ENCODE results near the gene FSTL4.

Gene FSTL4

DNA sequence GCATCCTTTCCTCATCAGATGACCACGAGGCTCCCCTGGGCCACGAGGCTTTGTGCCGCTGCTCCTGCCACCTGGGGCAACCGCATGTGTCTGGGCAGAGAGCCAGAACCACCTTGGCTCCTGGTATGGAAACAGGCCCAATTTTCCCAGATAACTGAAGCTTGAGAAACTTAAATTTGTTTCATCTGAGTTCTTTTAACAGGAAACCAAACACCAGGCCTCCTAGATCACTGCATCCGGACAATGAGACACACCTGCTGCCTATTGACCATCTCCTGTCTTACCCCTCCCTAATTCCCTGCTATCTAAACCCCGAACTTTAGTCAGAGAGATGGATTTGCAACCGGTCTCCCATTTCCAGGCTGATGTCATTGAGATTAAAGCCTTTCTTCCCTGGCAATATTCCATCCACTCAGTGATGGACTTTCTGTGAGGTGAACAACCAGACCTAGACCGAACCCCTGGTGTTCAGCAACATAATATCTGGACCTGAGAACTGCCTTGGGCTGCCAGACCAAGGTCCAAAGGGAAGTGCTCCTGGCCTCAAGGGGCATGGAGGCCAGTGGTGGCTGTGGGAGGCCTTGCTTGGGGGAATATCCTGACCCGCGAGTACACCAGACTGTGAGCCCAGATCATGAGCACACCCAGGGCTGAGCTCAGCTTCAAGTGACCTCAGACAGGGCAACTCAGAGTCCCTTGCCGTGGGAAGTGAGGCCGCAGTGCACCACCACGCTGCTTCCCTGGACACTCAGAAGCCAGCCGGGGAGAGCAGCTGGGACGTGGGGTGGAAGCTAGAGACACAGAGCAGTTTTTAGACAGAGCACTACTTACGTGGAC is 360.8 kb downstream of the FSTL4 start:
- H3K9me3 ChIP-seq, result no peaks in the 10 kb centered on the region
- no peak for TF ChIP-seq Cebpa-rat (IDR thresholded peaks at IDR 0.05)
- no peaks in the 10 kb centered on the region for H3K27me3 ChIP-seq
- H4K20me1 ChIP-seq, result no peaks in the 10 kb centered on the region
- H3K4me2 ChIP-seq, result peak overlapping the region; percentile 85
- no peaks in the 10 kb centered on the region for H3K36me3 ChIP-seq
- H3K4me1 ChIP-seq, result peaks cover 96% of the 10 kb centered on the region
- peak overlapping the region; percentile 45; the same call in 1 of the 2 replicates for H3K9ac ChIP-seq
- peak overlapping the region; percentile 70 for H3K27ac ChIP-seq
- H3K4me3 ChIP-seq, result no peak overlapping the region

- H3K36me3 ChIP-seq, result no peaks in the 10 kb centered on the region
- no peaks in the 10 kb centered on the region for H3K9me3 ChIP-seq
- no peaks in the 10 kb centered on the region for H4K20me1 ChIP-seq
- peak overlapping the region; percentile 85 for H3K4me2 ChIP-seq
- H3K4me1 ChIP-seq, result peaks cover 96% of the 10 kb centered on the region
- H3K27ac ChIP-seq, result peak overlapping the region; percentile 70; the same call in 1 of the 2 replicates
- no peak overlapping the region; the same call in 1 of the 2 replicates for H3K9ac ChIP-seq
- H3K27me3 ChIP-seq, result no peaks in the 10 kb centered on the region
- no peak for TF ChIP-seq Cebpa-rat (IDR thresholded peaks at IDR 0.05)
- H3K4me3 ChIP-seq, result no peak overlapping the region
Measured at GRCh38 chr5:133250527-133250926, 361.8 kb downstream of the FSTL4 start.

GRCh38 chr5:133249593-133249992 is 362.7 kb downstream of the FSTL4 start:
- H3K36me3 ChIP-seq, result no peaks in the 10 kb centered on the region
- no peak overlapping the region for H3K4me3 ChIP-seq
- H3K9ac ChIP-seq, result no peak overlapping the region
- no peaks in the 10 kb centered on the region for H3K9me3 ChIP-seq
- no peak for TF ChIP-seq Cebpa-rat (IDR thresholded peaks at IDR 0.05)
- H4K20me1 ChIP-seq, result no peaks in the 10 kb centered on the region
- no peaks in the 10 kb centered on the region for H3K27me3 ChIP-seq
- H3K4me2 ChIP-seq, result peak overlapping the region; percentile 85
- no peak overlapping the region for H3K27ac ChIP-seq
- peaks cover 96% of the 10 kb centered on the region for H3K4me1 ChIP-seq

- peak overlapping the region; percentile 25 for H3K4me2 ChIP-seq
- H3K27me3 ChIP-seq, result no peaks in the 10 kb centered on the region
- no peak overlapping the region for H3K9ac ChIP-seq
- no peak for TF ChIP-seq Cebpa-rat (IDR thresholded peaks at IDR 0.05)
- peaks cover 96% of the 10 kb centered on the region for H3K4me1 ChIP-seq
- no peaks in the 10 kb centered on the region for H4K20me1 ChIP-seq
- H3K9me3 ChIP-seq, result no peaks in the 10 kb centered on the region
- H3K36me3 ChIP-seq, result no peaks in the 10 kb centered on the region
- H3K27ac ChIP-seq, result peak overlapping the region; percentile 2; the same call in 1 of the 2 replicates
- no peak overlapping the region for H3K4me3 ChIP-seq
Measured at GRCh38 chr5:133247881-133248624, 364.3 kb downstream of the FSTL4 start.

GRCh38 chr5:133247151-133247709 is 365.1 kb downstream of the FSTL4 start:
- peak overlapping the region; percentile 2; the same call in 1 of the 2 replicates for H3K27ac ChIP-seq
- no peak overlapping the region for H3K4me3 ChIP-seq
- peaks cover 92% of the 10 kb centered on the region for H3K4me1 ChIP-seq
- peak overlapping the region; percentile 25 for H3K4me2 ChIP-seq
- no peaks in the 10 kb centered on the region for H4K20me1 ChIP-seq
- no peaks in the 10 kb centered on the region for H3K27me3 ChIP-seq
- H3K9me3 ChIP-seq, result no peaks in the 10 kb centered on the region
- no peak overlapping the region for H3K9ac ChIP-seq
- H3K36me3 ChIP-seq, result no peaks in the 10 kb centered on the region
- TF ChIP-seq Cebpa-rat (IDR thresholded peaks at IDR 0.05), result no peak

DNA sequence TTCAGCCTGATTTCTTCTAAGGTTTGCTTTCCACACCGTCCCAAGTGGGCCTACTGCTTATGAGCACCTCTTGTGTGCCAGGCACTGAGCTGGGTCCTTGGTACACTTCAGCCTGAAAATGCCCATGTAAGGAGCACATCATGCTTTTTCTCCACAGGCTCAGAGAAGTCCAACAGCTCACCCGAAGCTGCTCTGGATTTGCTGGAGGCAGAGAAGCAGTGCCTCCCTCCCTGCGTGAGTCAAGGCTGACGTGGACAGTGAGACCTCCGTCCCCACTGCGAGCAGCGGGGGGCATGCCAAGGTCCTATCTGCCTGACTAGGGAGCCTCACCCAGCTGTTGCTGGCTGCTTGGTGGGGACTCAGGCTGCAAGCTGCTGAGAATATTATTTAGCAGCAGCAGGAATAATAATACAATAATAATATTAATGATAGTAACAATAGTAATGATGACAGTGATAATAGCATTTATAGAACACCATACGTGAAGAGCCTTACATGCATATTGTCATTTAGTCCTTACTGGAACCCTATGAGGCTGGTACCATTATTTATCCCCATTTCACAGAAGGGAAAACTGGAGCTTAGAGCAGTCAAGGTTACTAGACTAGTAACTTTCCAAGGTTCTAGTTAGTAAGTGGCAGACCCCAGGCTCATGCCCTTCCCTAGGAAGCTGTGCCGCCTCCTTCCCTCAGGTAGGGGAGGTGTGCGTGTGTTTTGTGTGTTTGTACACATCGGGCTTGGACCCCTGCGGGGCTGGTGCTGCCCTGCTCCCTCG is 365.8 kb downstream of the FSTL4 start:
- peak overlapping the region; percentile 85 for H3K4me2 ChIP-seq
- peaks cover 92% of the 10 kb centered on the region for H3K4me1 ChIP-seq
- peak overlapping the region; percentile 88; the same call in 1 of the 2 replicates for H3K27ac ChIP-seq
- H3K27me3 ChIP-seq, result no peaks in the 10 kb centered on the region
- H3K36me3 ChIP-seq, result no peaks in the 10 kb centered on the region
- H3K9me3 ChIP-seq, result no peaks in the 10 kb centered on the region
- no peak for TF ChIP-seq Cebpa-rat (IDR thresholded peaks at IDR 0.05)
- no peaks in the 10 kb centered on the region for H4K20me1 ChIP-seq
- no peak overlapping the region for H3K4me3 ChIP-seq
- H3K9ac ChIP-seq, result no peak overlapping the region

GRCh38 chr5:133246053-133246370 is 366.3 kb downstream of the FSTL4 start:
- TF ChIP-seq Cebpa-rat (IDR thresholded peaks at IDR 0.05), result no peak
- H4K20me1 ChIP-seq, result no peaks in the 10 kb centered on the region
- H3K36me3 ChIP-seq, result no peaks in the 10 kb centered on the region
- no peak overlapping the region for H3K9ac ChIP-seq
- H3K4me1 ChIP-seq, result peaks cover 92% of the 10 kb centered on the region
- H3K9me3 ChIP-seq, result no peaks in the 10 kb centered on the region
- H3K27me3 ChIP-seq, result no peaks in the 10 kb centered on the region
- H3K27ac ChIP-seq, result peak overlapping the region; percentile 88
- no peak overlapping the region for H3K4me3 ChIP-seq
- H3K4me2 ChIP-seq, result peak overlapping the region; percentile 85

- Histone ChIP-seq H3K4me3 (no peak overlapping the region), H4K20me1 (no peaks in the 10 kb centered on the region), H3K9ac (no peak overlapping the region), H3K9me3 (no peaks in the 10 kb centered on the region), H3K27me3 (no peaks in the 10 kb centered on the region), H3K36me3 (no peaks in the 10 kb centered on the region), H3K4me2 (peak overlapping the region; percentile 85), H3K27ac (peak overlapping the region; percentile 88), H3K4me1 (peaks cover 92% of the 10 kb centered on the region)
- TF ChIP-seq Cebpa-rat (IDR thresholded peaks at IDR 0.05), result no peak
Measured at GRCh38 chr5:133245191-133246052, 366.9 kb downstream of the FSTL4 start.
